H1 (cell line): Measurements from ENCODE around the gene ZNF385B.

Experiments used
- CBX8 ChIP-seq: fragments of 300-800, 300-1000 bp; sonication (generic); IDR thresholded peaks from 2 replicates; pipeline ENCODE4 v1.7.1; 2016; ENCODE audit warnings: low read depth, low read length, borderline replicate concordance
- CHD7 ChIP-seq: fragments of 300-600 bp; sonication (generic); IDR thresholded peaks from 2 replicates; pipeline ENCODE4 v1.7.1; 2012; ENCODE audit warnings: low read length, moderate library complexity, mild to moderate bottlenecking, inconsistent platforms; ENCODE audit not compliant: insufficient replicate concordance
- CREB1 ChIP-seq: IDR thresholded peaks from 2 replicates; pipeline ENCODE4 v1.6.1; 2012; ENCODE audit warnings: inconsistent platforms
- CTCF ChIP-seq, 3 experiments: IDR thresholded peaks; 1 replicate in 2 of 3; 2 replicates in 1 of 3; pipeline versions ENCODE4 v1.5.1 to v1.6.1; 2011; ENCODE audit warnings: low read length in 3 of 3, mild to moderate bottlenecking in 3 of 3, inconsistent platforms in 2 of 3, low read depth in 1 of 3, moderate library complexity in 1 of 3; ENCODE audit not compliant: insufficient read depth in 1 of 3; ENCODE audit errors: control extremely low read depth in 1 of 3
- EP300 ChIP-seq, 2 experiments: IDR thresholded peaks; 1 replicate in 1 of 2; 2 replicates in 1 of 2; pipeline ENCODE4 v1.6.1; 2011 to 2012; ENCODE audit warnings: low read depth in 2 of 2, low read length in 2 of 2, mild to moderate bottlenecking in 2 of 2, borderline replicate concordance in 1 of 2, inconsistent platforms in 1 of 2, moderate library complexity in 1 of 2
- GTF2F1 ChIP-seq: IDR thresholded peaks from 2 replicates; pipeline ENCODE4 v1.6.1; 2012; ENCODE audit warnings: low read depth, low read length, improper control_type of control experiment, borderline replicate concordance
- JUN ChIP-seq: IDR thresholded peaks from 2 replicates; pipeline ENCODE4 v1.6.1; 2011; ENCODE audit warnings: low read depth, mild to moderate bottlenecking, improper control_type of control experiment, low read length
- MAX ChIP-seq: IDR thresholded peaks from 2 replicates; pipeline ENCODE4 v1.6.1; 2012; ENCODE audit warnings: inconsistent platforms
- POLR2A ChIP-seq, 2 experiments: IDR thresholded peaks; 1 replicate in 1 of 2; 2 replicates in 1 of 2; pipeline ENCODE4 v1.6.1; 2011; ENCODE audit warnings: low read depth in 2 of 2, low read length in 2 of 2, mild to moderate bottlenecking in 2 of 2; ENCODE audit errors: control extremely low read depth in 1 of 2
- RFX5 ChIP-seq: IDR thresholded peaks from 2 replicates; pipeline ENCODE4 v1.6.1; 2011; ENCODE audit warnings: low read depth, low read length, improper control_type of control experiment, borderline replicate concordance
- SIN3A ChIP-seq, 2 experiments: IDR thresholded peaks in 1 of 2; conservative IDR thresholded peaks in 1 of 2; 2 replicates each; pipeline ENCODE4 v1.6.1; 2011 to 2012; ENCODE audit warnings: low read length in 2 of 2, improper control_type of control experiment in 1 of 2, low read depth in 1 of 2, mild to moderate bottlenecking in 1 of 2
- TAF1 ChIP-seq: IDR thresholded peaks from 2 replicates; pipeline ENCODE4 v1.6.1; 2011; ENCODE audit warnings: mild to moderate bottlenecking, low read depth, low read length
- USF2 ChIP-seq: IDR thresholded peaks from 2 replicates; pipeline ENCODE4 v1.6.1; 2011; ENCODE audit warnings: low read length, improper control_type of control experiment

GRCh38 chr2:179824961-179825360 lies 36.5 kb downstream of the ZNF385B start:
- TF ChIP-seq EP300 (IDR thresholded peaks at IDR 0.05; ENCODE audit: borderline replicate concordance in 1 of 2, low read depth in 2 of 2, low read length in 2 of 2) = no peak
- TF ChIP-seq TAF1 = no peak
- no peak for TF ChIP-seq CBX8
- TF ChIP-seq CTCF (IDR thresholded peaks at IDR 0.05; ENCODE audit: control extremely low read depth in 1 of 3, insufficient read depth in 1 of 3, low read depth in 1 of 3, low read length in 3 of 3) = no peak
- TF ChIP-seq JUN = no peak
- no peak for TF ChIP-seq RFX5
- TF ChIP-seq SIN3A (conservative IDR thresholded peaks at IDR 0.05 in 1 of 2, IDR thresholded peaks at IDR 0.05 in 1 of 2; ENCODE audit: low read depth in 1 of 2, low read length in 2 of 2) = no peak
- no peak for TF ChIP-seq USF2
- no peak for TF ChIP-seq CHD7
- TF ChIP-seq CREB1 = no peak
- no peak for TF ChIP-seq GTF2F1
- TF ChIP-seq MAX = no peak
- no peak for TF ChIP-seq POLR2A (IDR thresholded peaks at IDR 0.05; ENCODE audit: control extremely low read depth in 1 of 2, low read depth in 2 of 2, low read length in 2 of 2)
